ENCODE measurements around the gene IGFBP1. TPM values are rescaled to one million over a fixed set of nuclear protein-coding genes. Genes with fewer than 3 reads are reported as not detected.
"Not testable (repeated sequence)": the region's sequence is repeated elsewhere in the genome, so short reads cannot be mapped to it uniquely, and the experiment has no call there.

Gene IGFBP1
- total RNA-seq, 1 donor from 2014 or later = 0.31 TPM

DNA sequence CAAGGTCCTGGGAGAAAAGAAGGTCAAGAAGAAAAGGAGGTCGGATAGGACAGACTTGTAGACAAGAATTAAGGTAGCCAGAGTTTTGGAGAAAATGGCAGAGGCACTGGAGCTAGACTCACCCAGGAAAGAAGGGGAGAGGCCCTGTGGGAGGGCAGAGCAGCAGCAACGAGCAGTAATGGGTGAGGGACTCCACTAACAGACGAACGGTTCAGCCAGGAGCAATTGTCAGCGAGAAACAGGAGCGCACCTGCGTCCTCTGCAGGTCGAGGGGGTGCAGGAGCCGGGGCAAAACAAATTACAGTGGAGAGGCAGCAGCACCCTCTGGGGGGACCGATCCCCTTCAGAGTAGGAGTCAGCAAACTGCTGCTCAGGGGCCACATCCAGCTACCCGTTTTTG, 51.3 kb downstream of the IGFBP1 start:
- no peak for DNase-seq

DNA sequence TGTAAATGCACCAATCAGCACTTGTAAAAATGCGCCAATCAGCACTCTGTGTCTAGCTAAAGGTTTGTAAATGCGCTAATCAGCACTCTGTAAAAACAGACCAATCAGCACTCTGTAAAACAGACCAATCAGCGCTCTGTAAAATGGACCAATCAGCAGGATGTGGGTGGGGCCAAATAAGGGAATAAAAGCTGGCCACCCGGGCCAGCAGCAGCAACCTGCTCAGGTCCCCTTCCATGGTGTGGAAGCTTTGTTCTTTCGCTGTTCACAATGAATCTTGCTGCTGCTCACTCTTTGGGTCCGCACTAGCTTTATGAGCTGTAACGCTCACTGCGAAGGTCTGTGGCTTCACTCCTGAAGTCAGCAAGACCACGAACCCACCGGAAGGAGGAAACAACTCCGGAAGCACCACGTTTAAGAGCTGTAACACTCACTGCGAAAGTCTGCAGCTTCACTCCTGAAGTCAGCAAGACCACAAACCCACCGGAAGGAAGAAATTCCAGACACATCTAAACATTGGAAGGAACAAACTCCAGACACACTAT, 52.0 kb downstream of the IGFBP1 start:
- DNase-seq = not testable (repeated sequence)

DNA sequence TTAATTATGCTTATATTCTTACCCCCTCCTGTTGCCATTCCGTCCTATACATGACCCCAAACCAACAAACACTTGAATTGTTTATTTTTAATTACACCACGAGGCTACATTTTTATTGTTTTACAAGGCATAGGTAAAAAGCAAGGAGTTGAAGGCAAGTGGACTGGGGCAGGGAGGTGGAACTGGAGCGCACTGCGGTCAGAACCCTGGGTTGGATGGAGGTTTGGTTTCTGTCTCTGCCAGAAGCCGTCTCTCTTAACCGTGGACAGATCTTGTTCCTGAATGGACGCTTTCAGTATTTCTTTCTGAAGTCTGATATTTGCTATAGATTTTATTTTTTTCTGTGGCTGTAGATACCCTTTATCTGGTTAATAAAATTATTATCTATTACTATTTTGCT, 52.7 kb downstream of the IGFBP1 start:
- no peak for DNase-seq

Small RNA genes within 50 kb of the gene (small RNA-seq; reads per million reads assigned to genes)
- gene RNU6-326P = not detected

Other genes with a start within 250 kb of the IGFBP1 start
- gene CCDC201, start 15.4 kb upstream of the IGFBP1 start, total RNA-seq = not detected
- 4.2 TPM for gene IGFBP3, start 32.8 kb downstream of the IGFBP1 start, total RNA-seq